ENCODE results near the gene ABCC8. TPM values are rescaled to one million over a fixed set of nuclear protein-coding genes. Genes with fewer than 3 reads are reported as not detected.

The ABCC8 gene
- total RNA-seq, 1 experiment from 2014 or later, result not detected

- H3K4me1 ChIP-seq (ENCODE audit: insufficient read depth, low read length, poor library complexity, severe bottlenecking), result no peaks in the 10 kb centered on the region
- H3K27me3 ChIP-seq (replicated peaks; ENCODE audit: insufficient read depth, low read depth, low read length, poor library complexity), result no peaks in the 10 kb centered on the region
- POLR2A ChIA-PET (ENCODE audit: low non-redundant PET), result no interaction called here
- no peaks in the 10 kb centered on the region for H3K36me3 ChIP-seq (ENCODE audit: insufficient read depth, low read length, poor library complexity, severe bottlenecking)
- DNase-seq (ENCODE audit: low spot score), result peak; percentile 51
- CTCF ChIA-PET, result interaction anchor here (0.9 to 1.5 kb wide), 4 partner anchors 33 to 142 kb away, joined by 3 to 5 read pairs (median 4); no protein-coding TSS in a partner anchor
- TF ChIP-seq EZH2 (IDR thresholded peaks at IDR 0.05; ENCODE audit: borderline replicate concordance, low read depth, low read length, poor library complexity, severe bottlenecking) (no peak), CTCF (conservative IDR thresholded peaks at IDR 0.05; ENCODE audit: low read depth, low read length) (peak; percentile 60)
- H3K9me3 ChIP-seq (ENCODE audit: low read depth, low read length, poor library complexity, severe bottlenecking), result no peaks in the 10 kb centered on the region
- no peak overlapping the region for H3K4me3 ChIP-seq (ENCODE audit: low read depth, low read length, poor library complexity, severe bottlenecking)
- no TSS peak for BruUV-seq (replicated peaks)
- H3K27ac ChIP-seq (ENCODE audit: low read depth, low read length, poor library complexity, severe bottlenecking), result no peak overlapping the region
- intact Hi-C loops (cut with micrococcal nuclease; ENCODE audit: unreplicated experiment), result loop anchor here (1.0 to 10.0 kb wide), 2 partner anchors 118 to 348 kb away; partner anchors contain the start of gene KCNC1
These were observed 90.1 kb downstream of the ABCC8 start for GRCh38 chr11:17386331-17387084.

- H3K9me3 ChIP-seq (ENCODE audit: low read depth, low read length, poor library complexity, severe bottlenecking), result no peaks in the 10 kb centered on the region
- TF ChIP-seq CTCF (conservative IDR thresholded peaks at IDR 0.05; ENCODE audit: low read depth, low read length), result no peak
- TF ChIP-seq EZH2 (IDR thresholded peaks at IDR 0.05; ENCODE audit: borderline replicate concordance, low read depth, low read length, poor library complexity, severe bottlenecking), result no peak
- no peaks in the 10 kb centered on the region for H3K4me1 ChIP-seq (ENCODE audit: insufficient read depth, low read length, poor library complexity, severe bottlenecking)
- no peak for DNase-seq (ENCODE audit: low spot score)
- H3K4me3 ChIP-seq (ENCODE audit: low read depth, low read length, poor library complexity, severe bottlenecking), result no peak overlapping the region
- H3K36me3 ChIP-seq (ENCODE audit: insufficient read depth, low read length, poor library complexity, severe bottlenecking), result no peaks in the 10 kb centered on the region
- intact Hi-C loops (cut with micrococcal nuclease; ENCODE audit: unreplicated experiment), result loop anchor here (1.0 to 10.0 kb wide), 2 partner anchors 118 to 349 kb away; partner anchors contain the start of gene KCNC1
- no peak overlapping the region for H3K27ac ChIP-seq (ENCODE audit: low read depth, low read length, poor library complexity, severe bottlenecking)
- POLR2A ChIA-PET (ENCODE audit: low non-redundant PET), result no interaction called here
- CTCF ChIA-PET, result interaction anchor here (1.2 to 1.5 kb wide), 2 partner anchors 33 to 142 kb away, joined by 3 to 5 read pairs; no protein-coding TSS in a partner anchor
- no peaks in the 10 kb centered on the region for H3K27me3 ChIP-seq (replicated peaks; ENCODE audit: insufficient read depth, low read depth, low read length, poor library complexity)
- BruUV-seq (replicated peaks), result no TSS peak
These were observed 90.7 kb downstream of the ABCC8 start for GRCh38 chr11:17385926-17386325.

GRCh38 chr11:17385492-17385891 lies 91.2 kb downstream of the ABCC8 start:
- POLR2A ChIA-PET (ENCODE audit: low non-redundant PET), result no interaction called here
- Histone ChIP-seq H3K4me3 (ENCODE audit: low read depth, low read length, poor library complexity, severe bottlenecking) (no peak overlapping the region), H3K36me3 (ENCODE audit: insufficient read depth, low read length, poor library complexity, severe bottlenecking) (no peaks in the 10 kb centered on the region), H3K4me1 (ENCODE audit: insufficient read depth, low read length, poor library complexity, severe bottlenecking) (no peaks in the 10 kb centered on the region), H3K9me3 (ENCODE audit: low read depth, low read length, poor library complexity, severe bottlenecking) (no peaks in the 10 kb centered on the region), H3K27me3 (replicated peaks; ENCODE audit: insufficient read depth, low read depth, low read length, poor library complexity) (no peaks in the 10 kb centered on the region), H3K27ac (ENCODE audit: low read depth, low read length, poor library complexity, severe bottlenecking) (no peak overlapping the region)
- no peak for TF ChIP-seq EZH2 (IDR thresholded peaks at IDR 0.05; ENCODE audit: borderline replicate concordance, low read depth, low read length, poor library complexity, severe bottlenecking)
- TF ChIP-seq CTCF (conservative IDR thresholded peaks at IDR 0.05; ENCODE audit: low read depth, low read length), result no peak
- intact Hi-C loops (cut with micrococcal nuclease; ENCODE audit: unreplicated experiment), result loop anchor here (10.0 kb wide), 1 partner anchor 349 kb away; the partner anchor contains the start of gene KCNC1
- CTCF ChIA-PET, result no interaction called here
- DNase-seq (ENCODE audit: low spot score), result no peak
- BruUV-seq (replicated peaks), result no TSS peak
